ENCODE measurements around the gene MSH4. TPM values are rescaled to one million over a fixed set of nuclear protein-coding genes. Genes with fewer than 3 reads are reported as not detected.

Gene MSH4
- total and polyA plus RNA-seq, 2 donors from 2014 or later: 0.41 TPM; not detected in 1

DNA sequence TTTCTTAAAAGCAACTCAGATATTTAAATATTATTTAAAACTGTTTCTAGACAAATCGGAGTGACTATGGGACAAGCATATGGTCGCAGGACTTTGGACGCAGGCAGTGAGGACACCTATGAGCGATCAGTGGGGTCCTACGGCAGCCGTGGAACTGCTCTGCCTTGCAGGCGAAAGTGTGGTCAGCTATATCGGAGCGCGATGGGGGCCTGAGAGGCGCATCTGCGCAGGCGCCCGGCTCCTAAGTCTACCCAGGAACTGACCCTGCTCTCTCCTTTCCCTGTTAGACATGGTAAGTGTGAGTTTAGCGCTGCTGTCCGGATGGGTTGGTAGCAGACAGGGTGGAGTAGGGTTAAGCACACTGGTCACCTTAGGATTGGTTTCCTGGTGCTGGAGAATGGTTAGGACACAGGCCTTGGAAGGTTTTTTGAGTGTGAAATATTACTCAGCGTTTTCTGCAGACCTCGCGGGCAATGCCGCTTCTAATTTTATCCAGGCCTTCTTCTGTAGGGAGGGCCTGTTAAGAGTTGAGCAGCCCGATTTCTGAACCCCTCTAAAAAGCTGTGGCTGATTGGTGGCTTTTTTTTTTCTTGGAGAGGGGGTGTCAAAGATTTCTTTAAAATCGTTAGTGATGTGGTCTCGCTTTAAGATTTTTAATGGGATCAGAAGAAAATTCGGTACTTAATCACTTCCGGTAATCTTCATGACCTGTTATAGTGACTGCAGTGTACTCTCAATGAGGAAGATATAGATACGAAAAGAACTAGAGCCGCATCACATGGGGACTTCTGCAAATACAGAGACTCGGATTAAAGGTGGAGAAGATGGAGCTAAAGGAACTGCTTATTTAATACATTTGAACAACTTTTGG, 10.5 kb upstream of the MSH4 start, which contains the start of gene RABGGTB:
RABGGTB (plus strand) TSS at position 274 of the 871 bp plus-strand sequence; CDS start at position 290, 16 bp downstream.
- Histone ChIP-seq H3K27ac (ENCODE audit: low read depth in 2 of 2, low read length in 2 of 2) (peak within 1 kb of the TSS; percentile 59 to 82), H3K4me1 (ENCODE audit: control insufficient read depth in 2 of 3, insufficient read depth in 2 of 3, low read depth in 1 of 3, low read length in 3 of 3) (peaks cover 0 to 8% (median 7%) of the 10 kb centered on the region in 3 donors), H3K27me3 (ENCODE audit: control insufficient read depth, insufficient read depth, low read length) (no peaks in the 10 kb centered on the region), H3K9me3 (ENCODE audit: control insufficient read depth in 2 of 3, insufficient read depth in 1 of 3, low read length in 3 of 3) (no peaks in the 10 kb centered on the region), H3K9ac (ENCODE audit: low read length in 3 of 3) (peak within 1 kb of the TSS; percentile 82 to 100 (median 95)), H3K36me3 (ENCODE audit: control insufficient read depth in 2 of 3, insufficient read depth in 3 of 3, low read length in 3 of 3) (peaks cover 0 to 2% (median 0%) of the 10 kb centered on the region in 3 donors), H3K4me3 (ENCODE audit: low read length in 3 of 3) (peak within 1 kb of the TSS; percentile 66 to 100 (median 100))
- FAIRE-seq (peak; percentile 41), DNase-seq (peak; percentile 95 to 99 (median 97))
- TF ChIP-seq, protein P1, sequence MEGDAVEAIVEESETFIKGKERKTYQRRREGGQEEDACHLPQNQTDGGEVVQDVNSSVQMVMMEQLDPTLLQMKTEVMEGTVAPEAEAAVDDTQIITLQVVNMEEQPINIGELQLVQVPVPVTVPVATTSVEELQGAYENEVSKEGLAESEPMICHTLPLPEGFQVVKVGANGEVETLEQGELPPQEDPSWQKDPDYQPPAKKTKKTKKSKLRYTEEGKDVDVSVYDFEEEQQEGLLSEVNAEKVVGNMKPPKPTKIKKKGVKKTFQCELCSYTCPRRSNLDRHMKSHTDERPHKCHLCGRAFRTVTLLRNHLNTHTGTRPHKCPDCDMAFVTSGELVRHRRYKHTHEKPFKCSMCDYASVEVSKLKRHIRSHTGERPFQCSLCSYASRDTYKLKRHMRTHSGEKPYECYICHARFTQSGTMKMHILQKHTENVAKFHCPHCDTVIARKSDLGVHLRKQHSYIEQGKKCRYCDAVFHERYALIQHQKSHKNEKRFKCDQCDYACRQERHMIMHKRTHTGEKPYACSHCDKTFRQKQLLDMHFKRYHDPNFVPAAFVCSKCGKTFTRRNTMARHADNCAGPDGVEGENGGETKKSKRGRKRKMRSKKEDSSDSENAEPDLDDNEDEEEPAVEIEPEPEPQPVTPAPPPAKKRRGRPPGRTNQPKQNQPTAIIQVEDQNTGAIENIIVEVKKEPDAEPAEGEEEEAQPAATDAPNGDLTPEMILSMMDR (IDR thresholded peaks at IDR 0.05; ENCODE audit: borderline replicate concordance, extremely low read depth, insufficient read depth): peak; percentile 6
- intact Hi-C loops (cut with DNase I): no loop called here

DNA sequence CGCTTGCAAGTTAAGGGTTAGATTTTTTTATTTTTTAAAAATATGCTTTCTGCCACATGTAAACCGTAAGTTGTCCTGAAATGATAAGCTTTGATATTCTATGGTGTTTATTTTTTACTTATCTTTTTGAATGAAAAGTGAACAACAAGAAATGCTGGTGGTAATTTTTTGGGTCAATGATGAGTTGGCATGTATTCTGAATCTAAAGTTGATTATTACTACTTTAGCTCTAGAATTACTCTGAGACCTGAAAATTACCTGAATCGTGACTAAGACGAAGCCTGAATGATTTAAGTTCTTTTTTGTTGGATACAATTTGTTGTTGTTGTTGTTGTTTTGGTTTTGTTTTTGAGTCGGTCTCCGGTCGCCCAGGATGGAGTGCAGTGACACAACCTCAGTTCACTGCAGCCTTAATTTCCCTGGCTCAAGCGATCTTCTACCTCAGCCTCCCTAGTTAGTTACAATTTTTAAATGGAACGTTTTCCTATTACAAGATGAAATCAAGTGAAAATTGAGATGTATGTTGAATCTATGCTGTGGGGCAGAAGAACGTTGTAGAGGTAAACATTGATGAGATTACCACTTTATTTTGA, 9.7 kb upstream of the MSH4 start:
- Histone ChIP-seq H3K27me3 (ENCODE audit: control insufficient read depth, insufficient read depth, low read length) (no peaks in the 10 kb centered on the region), H3K4me1 (ENCODE audit: control insufficient read depth in 2 of 3, insufficient read depth in 2 of 3, low read depth in 1 of 3, low read length in 3 of 3) (peaks cover 0 to 8% (median 7%) of the 10 kb centered on the region in 3 donors), H3K9ac (ENCODE audit: low read length in 3 of 3) (peak overlapping the region; percentile 82 to 100 (median 95)), H3K27ac (ENCODE audit: low read depth in 2 of 2, low read length in 2 of 2) (no peak overlapping the region), H3K36me3 (ENCODE audit: control insufficient read depth in 2 of 3, insufficient read depth in 3 of 3, low read length in 3 of 3) (peaks cover under 1 to 4% (median 2%) of the 10 kb centered on the region in 3 donors), H3K9me3 (ENCODE audit: control insufficient read depth in 2 of 3, insufficient read depth in 1 of 3, low read length in 3 of 3) (no peaks in the 10 kb centered on the region), H3K4me3 (ENCODE audit: low read length in 3 of 3) (peak overlapping the region; percentile 66 to 100 (median 100))
- TF ChIP-seq, protein P1 (IDR thresholded peaks at IDR 0.05; ENCODE audit: borderline replicate concordance, extremely low read depth, insufficient read depth): no peak
- DNase-seq (no peak), FAIRE-seq (no peak)
- intact Hi-C loops (cut with DNase I): no loop called here

DNA sequence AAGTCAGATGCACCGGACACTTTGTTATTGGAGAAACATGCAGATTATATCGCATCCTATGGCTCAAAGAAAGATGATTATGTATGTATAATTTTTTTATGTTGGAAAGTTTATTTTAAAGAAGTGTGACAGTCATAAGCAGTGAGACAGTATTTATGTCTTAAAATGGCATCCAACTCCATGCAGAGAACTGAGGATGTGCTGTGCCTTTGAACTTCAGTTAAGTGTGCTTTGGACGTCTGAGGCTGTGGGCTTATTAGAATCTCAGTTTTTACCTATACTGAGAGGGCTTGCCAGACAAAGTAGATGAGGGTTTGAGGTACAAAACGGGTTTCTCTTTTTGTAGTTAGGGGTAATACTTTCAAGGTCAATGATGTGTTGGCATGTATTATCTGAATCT, 9.2 kb upstream of the MSH4 start:
- Histone ChIP-seq H3K27me3 (ENCODE audit: control insufficient read depth, insufficient read depth, low read length) (no peaks in the 10 kb centered on the region), H3K27ac (ENCODE audit: low read depth in 2 of 2, low read length in 2 of 2) (no peak overlapping the region), H3K9me3 (ENCODE audit: control insufficient read depth in 2 of 3, insufficient read depth in 1 of 3, low read length in 3 of 3) (no peaks in the 10 kb centered on the region), H3K4me3 (ENCODE audit: low read length in 3 of 3) (peak overlapping the region; percentile 66 to 100 (median 100)), H3K36me3 (ENCODE audit: control insufficient read depth in 2 of 3, insufficient read depth in 3 of 3, low read length in 3 of 3) (peaks cover 2 to 9% (median 6%) of the 10 kb centered on the region in 3 donors), H3K4me1 (ENCODE audit: control insufficient read depth in 2 of 3, insufficient read depth in 2 of 3, low read depth in 1 of 3, low read length in 3 of 3) (peaks cover 0 to 8% (median 7%) of the 10 kb centered on the region in 3 donors), H3K9ac (ENCODE audit: low read length in 3 of 3) (peak overlapping the region; percentile 82 to 100 (median 95))
- TF ChIP-seq, protein P1 (IDR thresholded peaks at IDR 0.05; ENCODE audit: borderline replicate concordance, extremely low read depth, insufficient read depth): no peak
- intact Hi-C loops (cut with DNase I): no loop called here
- no peak for DNase-seq
- FAIRE-seq: no peak

All from kidney (tissue), 14 donors.